ENCODE results near the gene SLC35F3. TPM values are rescaled to one million over a fixed set of nuclear protein-coding genes. Genes with fewer than 3 reads are reported as not detected.

SLC35F3 gene
- total RNA-seq, 1 experiment from 2014 or later: 22.7 TPM

DNA sequence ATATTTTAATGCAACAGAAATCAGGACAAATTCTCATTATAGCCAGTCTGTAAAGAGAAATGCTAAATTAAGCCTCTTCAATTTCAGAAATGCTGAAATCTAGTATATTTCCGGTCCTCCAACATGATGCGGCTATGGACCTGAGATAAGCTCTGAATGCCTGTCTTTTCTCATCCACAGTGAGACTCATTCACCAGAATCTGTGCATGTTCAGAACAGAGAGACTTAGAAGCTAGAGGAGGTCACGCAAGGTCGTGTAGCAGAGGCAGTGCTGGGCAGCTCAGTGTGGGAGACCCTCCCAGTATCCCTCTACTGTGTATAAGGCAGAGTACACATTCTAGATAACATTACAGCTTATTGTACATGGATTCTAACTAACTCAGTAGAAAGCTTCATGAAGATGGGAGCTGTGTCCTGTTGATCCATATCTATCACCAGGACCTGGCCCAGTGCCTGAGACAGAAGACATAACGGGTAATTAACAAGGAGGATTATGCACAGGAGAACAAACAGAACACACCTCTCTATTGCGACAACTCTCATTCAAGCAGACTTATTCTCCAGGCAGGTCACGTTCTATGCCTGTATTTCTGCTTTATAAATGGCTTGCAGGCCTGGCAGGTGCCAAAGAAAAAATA is 371.8 kb downstream of the SLC35F3 start:
- CTCF ChIA-PET: no interaction called here
- no TSS peak for BruUV-seq (replicated peaks)

GRCh38 chr1:234277161-234277868 is 372.8 kb downstream of the SLC35F3 start:
- Histone ChIP-seq H3K36me3 (ENCODE audit: insufficient read depth, low read length, poor library complexity, severe bottlenecking) (no peaks in the 10 kb centered on the region), H3K27me3 (replicated peaks; ENCODE audit: insufficient read depth, low read depth, low read length, poor library complexity) (no peaks in the 10 kb centered on the region), H3K27ac (ENCODE audit: low read depth, low read length, poor library complexity, severe bottlenecking) (no peak overlapping the region), H3K9me3 (ENCODE audit: low read depth, low read length, poor library complexity, severe bottlenecking) (no peaks in the 10 kb centered on the region), H3K4me1 (ENCODE audit: insufficient read depth, low read length, poor library complexity, severe bottlenecking) (peaks cover 3% of the 10 kb centered on the region), H3K4me3 (ENCODE audit: low read depth, low read length, poor library complexity, severe bottlenecking) (no peak overlapping the region)
- BruUV-seq (replicated peaks): no TSS peak
- DNase-seq (ENCODE audit: low spot score): no peak
- no peak for TF ChIP-seq EZH2 (IDR thresholded peaks at IDR 0.05; ENCODE audit: borderline replicate concordance, low read depth, low read length, poor library complexity, severe bottlenecking)
- TF ChIP-seq, protein P1, sequence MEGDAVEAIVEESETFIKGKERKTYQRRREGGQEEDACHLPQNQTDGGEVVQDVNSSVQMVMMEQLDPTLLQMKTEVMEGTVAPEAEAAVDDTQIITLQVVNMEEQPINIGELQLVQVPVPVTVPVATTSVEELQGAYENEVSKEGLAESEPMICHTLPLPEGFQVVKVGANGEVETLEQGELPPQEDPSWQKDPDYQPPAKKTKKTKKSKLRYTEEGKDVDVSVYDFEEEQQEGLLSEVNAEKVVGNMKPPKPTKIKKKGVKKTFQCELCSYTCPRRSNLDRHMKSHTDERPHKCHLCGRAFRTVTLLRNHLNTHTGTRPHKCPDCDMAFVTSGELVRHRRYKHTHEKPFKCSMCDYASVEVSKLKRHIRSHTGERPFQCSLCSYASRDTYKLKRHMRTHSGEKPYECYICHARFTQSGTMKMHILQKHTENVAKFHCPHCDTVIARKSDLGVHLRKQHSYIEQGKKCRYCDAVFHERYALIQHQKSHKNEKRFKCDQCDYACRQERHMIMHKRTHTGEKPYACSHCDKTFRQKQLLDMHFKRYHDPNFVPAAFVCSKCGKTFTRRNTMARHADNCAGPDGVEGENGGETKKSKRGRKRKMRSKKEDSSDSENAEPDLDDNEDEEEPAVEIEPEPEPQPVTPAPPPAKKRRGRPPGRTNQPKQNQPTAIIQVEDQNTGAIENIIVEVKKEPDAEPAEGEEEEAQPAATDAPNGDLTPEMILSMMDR (conservative IDR thresholded peaks at IDR 0.05; ENCODE audit: low read depth, low read length): no peak
- CTCF ChIA-PET: no interaction called here
- POLR2A ChIA-PET (ENCODE audit: low non-redundant PET): no interaction called here
- intact Hi-C loops (cut with micrococcal nuclease; ENCODE audit: unreplicated experiment): no loop called here

More for the DNA sequence above, 371.8 kb downstream of the SLC35F3 start:
- TF ChIP-seq, protein P1 (conservative IDR thresholded peaks at IDR 0.05; ENCODE audit: low read depth, low read length): no peak
- TF ChIP-seq EZH2 (IDR thresholded peaks at IDR 0.05; ENCODE audit: borderline replicate concordance, low read depth, low read length, poor library complexity, severe bottlenecking): no peak
- H3K4me3 ChIP-seq (ENCODE audit: low read depth, low read length, poor library complexity, severe bottlenecking): no peak overlapping the region
- no peaks in the 10 kb centered on the region for H3K36me3 ChIP-seq (ENCODE audit: insufficient read depth, low read length, poor library complexity, severe bottlenecking)
- H3K9me3 ChIP-seq (ENCODE audit: low read depth, low read length, poor library complexity, severe bottlenecking): no peaks in the 10 kb centered on the region
- no peak overlapping the region for H3K27ac ChIP-seq (ENCODE audit: low read depth, low read length, poor library complexity, severe bottlenecking)
- DNase-seq (ENCODE audit: low spot score): no peak
- intact Hi-C loops (cut with micrococcal nuclease; ENCODE audit: unreplicated experiment): no loop called here
- no peaks in the 10 kb centered on the region for H3K27me3 ChIP-seq (replicated peaks; ENCODE audit: insufficient read depth, low read depth, low read length, poor library complexity)
- H3K4me1 ChIP-seq (ENCODE audit: insufficient read depth, low read length, poor library complexity, severe bottlenecking): peaks cover 4% of the 10 kb centered on the region
- POLR2A ChIA-PET (ENCODE audit: low non-redundant PET): no interaction called here

DNA sequence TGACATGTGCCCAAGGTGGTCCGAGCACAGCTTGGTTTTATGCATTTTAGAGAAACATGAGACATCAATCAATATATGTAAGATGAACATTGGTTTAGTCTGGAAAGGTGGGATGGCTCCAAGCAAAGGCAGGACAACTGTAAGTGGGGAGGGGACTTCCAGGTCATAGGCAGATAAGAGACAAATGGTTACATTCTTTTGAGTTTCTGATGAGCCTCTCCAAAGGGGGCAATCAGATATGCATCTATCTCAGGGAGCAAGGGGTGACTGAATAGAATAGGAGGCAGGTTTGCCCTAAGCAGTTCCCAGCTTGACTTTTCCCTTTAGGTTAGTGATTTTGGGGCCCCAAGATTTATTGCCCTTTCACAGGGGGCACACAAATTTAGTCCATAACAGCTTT is 374.5 kb downstream of the SLC35F3 start:
- ChIA-PET POLR2A (ENCODE audit: low non-redundant PET) (no interaction called here), CTCF (no interaction called here)
- Histone ChIP-seq H3K36me3 (ENCODE audit: insufficient read depth, low read length, poor library complexity, severe bottlenecking) (no peaks in the 10 kb centered on the region), H3K4me1 (ENCODE audit: insufficient read depth, low read length, poor library complexity, severe bottlenecking) (peaks cover 3% of the 10 kb centered on the region), H3K4me3 (ENCODE audit: low read depth, low read length, poor library complexity, severe bottlenecking) (no peak overlapping the region), H3K27ac (ENCODE audit: low read depth, low read length, poor library complexity, severe bottlenecking) (no peak overlapping the region), H3K9me3 (ENCODE audit: low read depth, low read length, poor library complexity, severe bottlenecking) (no peaks in the 10 kb centered on the region), H3K27me3 (replicated peaks; ENCODE audit: insufficient read depth, low read depth, low read length, poor library complexity) (no peaks in the 10 kb centered on the region)
- DNase-seq (ENCODE audit: low spot score): no peak
- no peak for TF ChIP-seq EZH2 (IDR thresholded peaks at IDR 0.05; ENCODE audit: borderline replicate concordance, low read depth, low read length, poor library complexity, severe bottlenecking)
- TF ChIP-seq, protein P1 (conservative IDR thresholded peaks at IDR 0.05; ENCODE audit: low read depth, low read length): no peak
- no TSS peak for BruUV-seq (replicated peaks)
- intact Hi-C loops (cut with micrococcal nuclease; ENCODE audit: unreplicated experiment): no loop called here
